ENCODE data around the gene SPATA32.
A peak's percentile ranks its signal among the peaks of the same experiment; 100 is the strongest.
"Not testable (repeated sequence)": the region's sequence is repeated elsewhere in the genome, so short reads cannot be mapped to it uniquely, and the experiment has no call there.

Gene SPATA32

GRCh38 chr17:45302220-45302619, 40.3 kb upstream of the SPATA32 start:
- H2AK5ac ChIP-seq (ENCODE audit: low read depth, low read length); H2BK12ac ChIP-seq (ENCODE audit: low read length); H3K79me1 ChIP-seq (ENCODE audit: low read depth, low read length); DNase-seq (ENCODE audit: low spot score); H3K4me2 ChIP-seq (ENCODE audit: insufficient read depth, low read length, poor library complexity, severe bottlenecking); H3K27me3 ChIP-seq (ENCODE audit: control insufficient read depth in 3 of 3, insufficient read depth in 3 of 3, low read depth in 1 of 3, low read length in 3 of 3); H2BK15ac ChIP-seq (ENCODE audit: low read length); H3K9me3 ChIP-seq (replicated peaks in 1 of 2; ENCODE audit: control insufficient read depth in 2 of 2, insufficient read depth in 1 of 2, low read depth in 1 of 2, low read length in 2 of 2); H4K8ac ChIP-seq (ENCODE audit: low read depth, low read length); H4K91ac ChIP-seq (ENCODE audit: low read depth, low read length, poor library complexity); H3K27ac ChIP-seq (replicated peaks; ENCODE audit: low read length); H3K4ac ChIP-seq (ENCODE audit: low read length); H3K23ac ChIP-seq (ENCODE audit: low read depth, low read length, poor library complexity); H3K4me3 ChIP-seq (ENCODE audit: low read length in 2 of 2); H3K36me3 ChIP-seq (replicated peaks in 1 of 2; ENCODE audit: control insufficient read depth in 2 of 2, insufficient read depth in 2 of 2, low read length in 2 of 2); H2BK120ac ChIP-seq (ENCODE audit: low read depth, low read length); H3K18ac ChIP-seq (ENCODE audit: low read length); H3K9ac ChIP-seq (ENCODE audit: low read depth, low read length, poor library complexity); H2BK5ac ChIP-seq (ENCODE audit: low read length); H3K14ac ChIP-seq (ENCODE audit: low read length); H2AFZ ChIP-seq (ENCODE audit: low read length): not testable (repeated sequence)
- no CpG with 5 or more reads among the region's 9 CpGs for WGBS, 2 donors (ENCODE audit: extremely low coverage in 2 of 2, insufficient read length in 2 of 2, insufficient replicate concordance in 1 of 2)
- peaks cover 2 to 12% of the 10 kb centered on the region in 2 donors for H3K4me1 ChIP-seq (ENCODE audit: control insufficient read depth in 2 of 2, insufficient read depth in 1 of 2, low read depth in 1 of 2, low read length in 2 of 2)

DNA sequence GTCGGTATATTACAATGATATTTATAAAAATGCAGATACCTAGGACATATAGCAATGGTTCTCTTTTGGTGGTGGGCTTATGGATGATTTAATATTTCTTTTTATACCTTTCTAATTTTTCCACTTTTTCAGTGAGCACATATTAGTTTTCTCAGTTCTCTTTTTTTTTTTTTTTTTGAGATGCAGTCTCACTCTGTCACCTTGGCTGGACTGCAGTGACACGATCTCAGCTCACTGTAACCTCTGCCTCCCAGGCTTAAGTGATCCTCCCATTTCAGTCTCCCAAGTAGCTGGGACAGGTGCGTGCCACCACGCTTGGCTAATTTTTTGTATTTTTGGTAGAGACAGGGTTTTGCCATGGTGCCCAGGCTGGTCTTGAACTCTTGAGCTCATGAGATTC, 39.8 kb upstream of the SPATA32 start:
- Histone ChIP-seq H3K27ac (replicated peaks; ENCODE audit: low read length) (no peak overlapping the region), H3K14ac (ENCODE audit: low read length) (no peak overlapping the region), H2BK15ac (ENCODE audit: low read length) (no peak overlapping the region), H4K8ac (ENCODE audit: low read depth, low read length) (no peak overlapping the region), H2AFZ (ENCODE audit: low read length) (no peak overlapping the region), H2BK12ac (ENCODE audit: low read length) (no peak overlapping the region), H4K91ac (ENCODE audit: low read depth, low read length, poor library complexity) (no peak overlapping the region), H2BK120ac (ENCODE audit: low read depth, low read length) (no peak overlapping the region), H3K4ac (ENCODE audit: low read length) (no peak overlapping the region), H3K18ac (ENCODE audit: low read length) (no peak overlapping the region), H3K4me1 (ENCODE audit: control insufficient read depth in 2 of 2, insufficient read depth in 1 of 2, low read depth in 1 of 2, low read length in 2 of 2) (peaks cover 2 to 12% of the 10 kb centered on the region in 2 donors), H3K36me3 (replicated peaks in 1 of 2; ENCODE audit: control insufficient read depth in 2 of 2, insufficient read depth in 2 of 2, low read length in 2 of 2) (no peaks in the 10 kb centered on the region), H3K79me1 (ENCODE audit: low read depth, low read length) (no peaks in the 10 kb centered on the region), H3K27me3 (ENCODE audit: control insufficient read depth in 3 of 3, insufficient read depth in 3 of 3, low read depth in 1 of 3, low read length in 3 of 3) (no peaks in the 10 kb centered on the region), H3K9ac (ENCODE audit: low read depth, low read length, poor library complexity) (no peak overlapping the region), H3K23ac (ENCODE audit: low read depth, low read length, poor library complexity) (no peak overlapping the region), H3K4me2 (ENCODE audit: insufficient read depth, low read length, poor library complexity, severe bottlenecking) (no peak overlapping the region), H3K4me3 (ENCODE audit: low read length in 2 of 2) (no peak overlapping the region), H2AK5ac (ENCODE audit: low read depth, low read length) (no peak overlapping the region), H3K9me3 (replicated peaks in 1 of 2; ENCODE audit: control insufficient read depth in 2 of 2, insufficient read depth in 1 of 2, low read depth in 1 of 2, low read length in 2 of 2) (no peaks in the 10 kb centered on the region), H2BK5ac (ENCODE audit: low read length) (no peak overlapping the region)
- no peak for DNase-seq (ENCODE audit: low spot score)
- WGBS, 2 donors (ENCODE audit: extremely low coverage in 2 of 2, insufficient read length in 2 of 2, insufficient replicate concordance in 1 of 2), result no CpG with 5 or more reads among the region's 4 CpGs

DNA sequence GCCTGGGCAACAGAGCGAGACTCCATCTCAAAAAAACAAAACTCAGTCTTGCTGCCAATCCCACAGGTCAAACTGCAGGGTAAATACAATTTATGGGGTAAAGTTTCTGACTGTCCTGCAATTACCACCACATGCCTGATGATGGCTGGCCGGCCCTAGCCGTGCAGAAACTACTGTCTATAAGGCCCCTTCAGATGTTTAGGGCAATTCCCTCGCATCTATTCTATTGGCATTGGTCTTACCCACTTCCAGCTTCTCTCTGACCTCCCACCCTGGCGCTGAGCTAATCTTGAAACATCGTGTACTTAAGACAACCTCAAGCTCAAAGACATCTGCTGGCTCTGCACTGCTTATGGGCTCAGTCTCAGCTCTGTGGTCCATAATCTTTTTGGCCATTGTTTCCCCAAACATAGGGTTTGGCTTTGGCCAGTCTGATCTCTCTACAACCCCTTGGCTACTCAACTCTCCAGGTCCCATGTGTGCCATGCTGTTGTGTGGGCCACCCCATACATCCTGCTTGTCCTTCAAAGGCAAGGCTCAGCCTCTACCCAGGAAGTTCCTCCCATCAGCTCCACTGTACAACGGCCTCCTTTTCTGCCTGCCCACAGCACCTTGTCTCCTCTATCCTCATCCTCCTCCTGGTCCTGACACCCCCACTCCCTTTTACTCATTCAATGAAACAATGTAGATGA, 38.3 kb upstream of the SPATA32 start:
- DNase-seq (ENCODE audit: low spot score), result no peak
- H2BK12ac ChIP-seq (ENCODE audit: low read length), result no peak overlapping the region
- H2BK120ac ChIP-seq (ENCODE audit: low read depth, low read length), result no peak overlapping the region
- H3K23ac ChIP-seq (ENCODE audit: low read depth, low read length, poor library complexity), result no peak overlapping the region
- no peak overlapping the region for H2AK5ac ChIP-seq (ENCODE audit: low read depth, low read length)
- H3K79me1 ChIP-seq (ENCODE audit: low read depth, low read length), result no peaks in the 10 kb centered on the region
- H4K8ac ChIP-seq (ENCODE audit: low read depth, low read length), result no peak overlapping the region
- peaks cover 0 to 5% of the 10 kb centered on the region in 2 donors for H3K36me3 ChIP-seq (replicated peaks in 1 of 2; ENCODE audit: control insufficient read depth in 2 of 2, insufficient read depth in 2 of 2, low read length in 2 of 2)
- H2BK15ac ChIP-seq (ENCODE audit: low read length), result no peak overlapping the region
- H3K9ac ChIP-seq (ENCODE audit: low read depth, low read length, poor library complexity), result no peak overlapping the region
- no peak overlapping the region for H3K4ac ChIP-seq (ENCODE audit: low read length)
- H3K27me3 ChIP-seq (ENCODE audit: control insufficient read depth in 3 of 3, insufficient read depth in 3 of 3, low read depth in 1 of 3, low read length in 3 of 3), result no peaks in the 10 kb centered on the region
- H3K18ac ChIP-seq (ENCODE audit: low read length), result no peak overlapping the region
- whole genome bisulfite sequencing, 2 donors (ENCODE audit: extremely low coverage in 2 of 2, insufficient read length in 2 of 2, insufficient replicate concordance in 1 of 2), result no CpG with 5 or more reads among the region's 7 CpGs
- H3K4me1 ChIP-seq (ENCODE audit: control insufficient read depth in 2 of 2, insufficient read depth in 1 of 2, low read depth in 1 of 2, low read length in 2 of 2), result peaks cover 2 to 14% of the 10 kb centered on the region in 2 donors
- no peak overlapping the region for H2AFZ ChIP-seq (ENCODE audit: low read length)
- no peak overlapping the region for H2BK5ac ChIP-seq (ENCODE audit: low read length)
- no peak overlapping the region for H3K27ac ChIP-seq (replicated peaks; ENCODE audit: low read length)
- H3K9me3 ChIP-seq (replicated peaks in 1 of 2; ENCODE audit: control insufficient read depth in 2 of 2, insufficient read depth in 1 of 2, low read depth in 1 of 2, low read length in 2 of 2), result no peaks in the 10 kb centered on the region
- no peak overlapping the region for H3K4me2 ChIP-seq (ENCODE audit: insufficient read depth, low read length, poor library complexity, severe bottlenecking)
- H3K4me3 ChIP-seq (ENCODE audit: low read length in 2 of 2), result peak overlapping the region in 1 of 2 donors; percentile 43
- H4K91ac ChIP-seq (ENCODE audit: low read depth, low read length, poor library complexity), result no peak overlapping the region
- no peak overlapping the region for H3K14ac ChIP-seq (ENCODE audit: low read length)

DNA sequence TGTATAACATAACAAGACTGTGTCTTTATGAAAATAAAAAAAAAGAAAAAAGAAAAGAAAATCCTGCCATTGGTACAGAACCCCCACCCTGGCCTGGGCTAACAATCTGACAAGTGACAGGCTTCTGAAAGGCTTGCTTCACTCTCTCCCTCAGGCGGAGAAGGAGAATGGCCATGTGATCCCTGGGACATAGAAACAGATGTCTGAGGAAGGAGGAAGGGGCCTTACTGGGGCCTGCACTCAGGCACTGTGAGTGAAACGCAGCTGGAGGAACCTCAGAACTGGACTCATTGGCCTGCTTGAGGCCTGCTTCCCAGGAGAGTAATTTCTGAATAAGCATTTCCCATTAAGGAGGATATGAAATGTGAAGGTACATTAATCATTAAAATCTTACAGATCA, 37.5 kb upstream of the SPATA32 start:
- WGBS, 2 donors (ENCODE audit: extremely low coverage in 2 of 2, insufficient read length in 2 of 2, insufficient replicate concordance in 1 of 2), result no CpG with 5 or more reads among the region's 2 CpGs
- H2AFZ ChIP-seq (ENCODE audit: low read length), result no peak overlapping the region
- no peak overlapping the region for H3K23ac ChIP-seq (ENCODE audit: low read depth, low read length, poor library complexity)
- H3K4me3 ChIP-seq (ENCODE audit: low read length in 2 of 2), result no peak overlapping the region
- H3K4me1 ChIP-seq (ENCODE audit: control insufficient read depth in 2 of 2, insufficient read depth in 1 of 2, low read depth in 1 of 2, low read length in 2 of 2), result peaks cover 2 to 14% of the 10 kb centered on the region in 2 donors
- H2BK12ac ChIP-seq (ENCODE audit: low read length), result no peak overlapping the region
- no peak overlapping the region for H3K9ac ChIP-seq (ENCODE audit: low read depth, low read length, poor library complexity)
- H3K9me3 ChIP-seq (replicated peaks in 1 of 2; ENCODE audit: control insufficient read depth in 2 of 2, insufficient read depth in 1 of 2, low read depth in 1 of 2, low read length in 2 of 2), result no peaks in the 10 kb centered on the region
- no peak overlapping the region for H4K8ac ChIP-seq (ENCODE audit: low read depth, low read length)
- no peak overlapping the region for H3K14ac ChIP-seq (ENCODE audit: low read length)
- no peak overlapping the region for H3K4ac ChIP-seq (ENCODE audit: low read length)
- no peak overlapping the region for H4K91ac ChIP-seq (ENCODE audit: low read depth, low read length, poor library complexity)
- H3K36me3 ChIP-seq (replicated peaks in 1 of 2; ENCODE audit: control insufficient read depth in 2 of 2, insufficient read depth in 2 of 2, low read length in 2 of 2), result peaks cover 0 to 5% of the 10 kb centered on the region in 2 donors
- H3K79me1 ChIP-seq (ENCODE audit: low read depth, low read length), result no peaks in the 10 kb centered on the region
- H3K27me3 ChIP-seq (ENCODE audit: control insufficient read depth in 3 of 3, insufficient read depth in 3 of 3, low read depth in 1 of 3, low read length in 3 of 3), result no peaks in the 10 kb centered on the region
- no peak for DNase-seq (ENCODE audit: low spot score)
- no peak overlapping the region for H2BK15ac ChIP-seq (ENCODE audit: low read length)
- H3K18ac ChIP-seq (ENCODE audit: low read length), result no peak overlapping the region
- H2BK5ac ChIP-seq (ENCODE audit: low read length), result no peak overlapping the region
- peak overlapping the region; percentile 21 for H3K27ac ChIP-seq (replicated peaks; ENCODE audit: low read length)
- H2BK120ac ChIP-seq (ENCODE audit: low read depth, low read length), result no peak overlapping the region
- H2AK5ac ChIP-seq (ENCODE audit: low read depth, low read length), result no peak overlapping the region
- no peak overlapping the region for H3K4me2 ChIP-seq (ENCODE audit: insufficient read depth, low read length, poor library complexity, severe bottlenecking)
